MM.1S (cell line): ENCODE results near the gene CENPU.

Experiments used
- DNase-seq: peaks from one replicate; pipeline ENCODE4 v3.0.0-alpha.2; 2015
- H2AFZ ChIP-seq: fragments of 300-600 bp; sonication (generic); 2 replicates; pipeline ENCODE4 v1.6.0; 2016; ENCODE audit warnings: antibody characterized with exemption, low read length
- H3F3A ChIP-seq: fragments of 300-600 bp; sonication (generic); 2 replicates; pipeline ENCODE4 v1.6.1; 2016; ENCODE audit warnings: mild to moderate bottlenecking, antibody characterized with exemption, low read length, moderate library complexity, mixed read lengths; ENCODE audit not compliant: insufficient read depth
- H3K27ac ChIP-seq: fragments of 300-600 bp; sonication (generic); 2 replicates; pipeline ENCODE4 v1.5.1; 2016; ENCODE audit warnings: mild to moderate bottlenecking, low read length
- H3K27me3 ChIP-seq: fragments of 300-600 bp; sonication (generic); replicated peaks from 2 replicates; pipeline ENCODE4 v1.6.0; 2016; ENCODE audit warnings: low read length; ENCODE audit not compliant: insufficient read depth
- H3K36me3 ChIP-seq: fragments of 300-600 bp; sonication (generic); replicated peaks from 2 replicates; pipeline ENCODE4 v1.6.1; 2016; ENCODE audit warnings: mild to moderate bottlenecking, low read length, mixed read lengths; ENCODE audit not compliant: insufficient read depth
- H3K4me1 ChIP-seq: fragments of 300-600 bp; sonication (generic); 2 replicates; pipeline ENCODE4 v1.6.1; 2016; ENCODE audit warnings: low read length, mixed read lengths
- H3K4me2 ChIP-seq: fragments of 300-600 bp; sonication (generic); 2 replicates; pipeline ENCODE4 v1.6.0; 2016; ENCODE audit warnings: low read depth, low read length
- H3K4me3 ChIP-seq: fragments of 300-600 bp; sonication (generic); 2 replicates; pipeline ENCODE4 v1.5.1; 2016; ENCODE audit warnings: low read length, mixed read lengths
- H3K79me2 ChIP-seq: fragments of 300-600 bp; sonication (generic); 2 replicates; pipeline ENCODE4 v1.6.1; 2016; ENCODE audit warnings: mixed run types, low read length, mixed read lengths
- H3K9ac ChIP-seq: fragments of 300-600 bp; sonication (generic); 2 replicates; pipeline ENCODE4 v1.6.1; 2016; ENCODE audit warnings: low read length, mixed read lengths
- H3K9me2 ChIP-seq: fragments of 300-600 bp; sonication (generic); replicated peaks from 2 replicates; pipeline ENCODE4 v1.6.1; 2016; ENCODE audit warnings: mild to moderate bottlenecking, low read length, mixed read lengths; ENCODE audit not compliant: insufficient read depth
- H3K9me3 ChIP-seq: fragments of 300-600 bp; sonication (generic); replicated peaks from 2 replicates; pipeline ENCODE4 v1.6.1; 2016; ENCODE audit warnings: mild to moderate bottlenecking, low read length, mixed read lengths; ENCODE audit not compliant: insufficient read depth
- H4K20me1 ChIP-seq: fragments of 300-600 bp; sonication (generic); 2 replicates; pipeline ENCODE4 v1.6.1; 2016; ENCODE audit warnings: mild to moderate bottlenecking, low read length, moderate library complexity, mixed read lengths; ENCODE audit not compliant: insufficient read depth
- CTCF ChIP-seq: fragments of 300-600 bp; sonication (generic); IDR thresholded peaks from 2 replicates; pipeline ENCODE4 v1.5.1; 2016; ENCODE audit warnings: antibody characterized with exemption, low read length, mixed read lengths
- EZH2 ChIP-seq: fragments of 300-600 bp; sonication (generic); optimal IDR thresholded peaks from 2 replicates; pipeline ENCODE3; 2017; ENCODE audit warnings: low read depth, mild to moderate bottlenecking, antibody characterized with exemption, low read length, mixed read lengths
- EZH2phosphoT487 ChIP-seq: fragments of 300-600 bp; sonication (generic); IDR thresholded peaks from 2 replicates; pipeline ENCODE4 v1.6.1; 2018; ENCODE audit warnings: antibody characterized with exemption, low read length

Gene CENPU

DNA sequence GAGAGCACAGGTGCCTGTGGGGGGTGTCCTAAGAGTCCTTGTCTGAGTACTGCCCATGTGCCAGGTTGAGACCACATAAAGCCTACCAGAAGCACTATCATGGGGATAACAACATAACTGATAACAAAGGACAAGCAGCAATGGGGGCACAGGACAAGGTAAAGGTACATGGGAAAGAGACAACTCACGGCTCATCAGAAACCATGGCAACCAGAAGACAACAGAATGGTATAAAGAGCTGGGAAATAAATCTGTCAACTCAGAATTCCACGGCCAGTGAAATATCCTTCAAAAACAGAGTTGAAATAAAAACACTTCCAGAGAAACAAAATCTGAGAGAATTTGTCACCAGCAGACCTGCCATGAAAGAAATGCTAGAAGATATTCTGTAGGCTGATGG is 20.0 kb downstream of the CENPU start:
- no peak overlapping the region for H3K4me2 ChIP-seq
- no peaks in the 10 kb centered on the region for H3K9me3 ChIP-seq
- no peak overlapping the region for H3K4me3 ChIP-seq
- no peak overlapping the region for H2AFZ ChIP-seq
- H3K9me2 ChIP-seq = no peaks in the 10 kb centered on the region
- peaks cover 6% of the 10 kb centered on the region for H3K36me3 ChIP-seq
- no peak for DNase-seq
- no peaks in the 10 kb centered on the region for H3K4me1 ChIP-seq
- H3F3A ChIP-seq = no peaks in the 10 kb centered on the region
- H3K9ac ChIP-seq = no peak overlapping the region
- TF ChIP-seq CTCF (no peak), EZH2 (no peak), EZH2phosphoT487 (no peak)
- no peak overlapping the region for H3K27ac ChIP-seq
- H4K20me1 ChIP-seq = no peaks in the 10 kb centered on the region
- H3K27me3 ChIP-seq = no peaks in the 10 kb centered on the region
- H3K79me2 ChIP-seq = peaks cover 53% of the 10 kb centered on the region

DNA sequence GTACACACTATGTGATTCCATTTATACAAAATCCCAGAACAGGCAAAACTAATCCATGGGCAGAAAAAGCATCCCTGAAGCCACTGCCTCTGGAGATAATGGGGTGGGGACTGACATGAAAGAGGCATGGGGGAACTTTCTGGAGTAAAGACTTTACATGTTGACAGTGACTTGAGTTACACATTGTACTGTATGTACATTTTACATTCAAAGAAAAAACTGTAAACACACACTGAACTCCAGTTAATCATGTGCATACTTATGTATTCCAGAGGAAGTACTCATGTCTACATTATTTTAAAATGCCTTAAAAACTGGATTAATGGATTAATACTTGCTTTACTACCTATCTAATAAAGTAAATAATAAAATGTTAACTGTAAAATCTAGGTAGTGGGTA is 21.6 kb downstream of the CENPU start:
- Histone ChIP-seq H3K9me2 (no peaks in the 10 kb centered on the region), H3K27me3 (no peaks in the 10 kb centered on the region), H2AFZ (no peak overlapping the region), H3K79me2 (peaks cover 44% of the 10 kb centered on the region), H3K4me1 (no peaks in the 10 kb centered on the region), H3K4me2 (no peak overlapping the region), H3K9ac (no peak overlapping the region), H4K20me1 (no peaks in the 10 kb centered on the region; the same call in 1 of the 2 replicates), H3K36me3 (peaks cover 6% of the 10 kb centered on the region), H3F3A (no peaks in the 10 kb centered on the region), H3K4me3 (no peak overlapping the region), H3K9me3 (no peaks in the 10 kb centered on the region), H3K27ac (no peak overlapping the region)
- DNase-seq = no peak
- TF ChIP-seq EZH2 (no peak), CTCF (no peak), EZH2phosphoT487 (no peak)

DNA sequence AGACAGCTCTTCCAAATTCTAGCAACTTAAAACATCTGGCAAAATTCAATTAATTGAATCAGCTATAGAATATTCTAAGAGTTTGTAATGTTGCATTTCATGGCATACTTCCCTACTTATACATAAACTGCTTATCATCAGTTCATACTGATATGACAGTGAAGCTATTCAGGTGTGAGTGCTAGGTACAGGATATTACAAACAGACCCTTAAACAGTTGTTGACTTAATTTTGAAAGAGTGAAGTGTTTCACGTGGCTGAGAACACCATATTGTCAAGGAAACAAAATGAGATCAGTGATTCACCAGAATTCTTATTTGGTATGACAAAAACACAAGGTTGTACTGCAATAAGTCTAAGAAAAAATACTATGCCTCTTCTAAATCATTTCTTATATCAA is 27.4 kb downstream of the CENPU start:
- no peaks in the 10 kb centered on the region for H3K9me2 ChIP-seq
- H3K79me2 ChIP-seq = peaks cover 42% of the 10 kb centered on the region
- peaks cover 4% of the 10 kb centered on the region for H3F3A ChIP-seq
- H3K27ac ChIP-seq = no peak overlapping the region
- H3K4me1 ChIP-seq = peaks cover 15% of the 10 kb centered on the region
- no peaks in the 10 kb centered on the region for H3K27me3 ChIP-seq
- no peak overlapping the region for H2AFZ ChIP-seq
- no peak for DNase-seq
- H3K4me2 ChIP-seq = no peak overlapping the region
- H3K9me3 ChIP-seq = no peaks in the 10 kb centered on the region
- peaks cover 9% of the 10 kb centered on the region; the same call in 1 of the 2 replicates for H3K36me3 ChIP-seq
- TF ChIP-seq CTCF (no peak), EZH2phosphoT487 (no peak), EZH2 (no peak)
- H3K4me3 ChIP-seq = no peak overlapping the region
- H3K9ac ChIP-seq = no peak overlapping the region
- H4K20me1 ChIP-seq = no peaks in the 10 kb centered on the region; the same call in 1 of the 2 replicates
